ENCODE data around the gene EPHB2.

The EPHB2 gene

GRCh38 chr1:22804969-22805671 is 94.5 kb downstream of the EPHB2 start:
- DNase-seq: no peak

DNA sequence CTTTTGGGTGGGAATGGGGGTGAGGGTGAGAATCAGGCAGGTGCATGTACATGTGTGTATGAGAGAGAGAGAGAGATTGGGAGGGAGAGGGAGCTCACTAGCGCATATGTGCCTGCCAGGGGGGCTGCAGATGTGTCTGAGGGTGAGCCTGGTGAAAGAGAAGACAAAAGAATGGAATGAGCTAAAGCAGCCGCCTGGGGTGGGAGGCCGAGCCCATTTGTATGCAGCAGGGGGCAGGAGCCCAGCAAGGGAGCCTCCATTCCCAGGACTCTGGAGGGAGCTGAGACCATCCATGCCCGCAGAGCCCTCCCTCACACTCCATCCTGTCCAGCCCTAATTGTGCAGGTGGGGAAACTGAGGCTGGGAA is 95.0 kb downstream of the EPHB2 start:
- DNase-seq: no peak

DNA sequence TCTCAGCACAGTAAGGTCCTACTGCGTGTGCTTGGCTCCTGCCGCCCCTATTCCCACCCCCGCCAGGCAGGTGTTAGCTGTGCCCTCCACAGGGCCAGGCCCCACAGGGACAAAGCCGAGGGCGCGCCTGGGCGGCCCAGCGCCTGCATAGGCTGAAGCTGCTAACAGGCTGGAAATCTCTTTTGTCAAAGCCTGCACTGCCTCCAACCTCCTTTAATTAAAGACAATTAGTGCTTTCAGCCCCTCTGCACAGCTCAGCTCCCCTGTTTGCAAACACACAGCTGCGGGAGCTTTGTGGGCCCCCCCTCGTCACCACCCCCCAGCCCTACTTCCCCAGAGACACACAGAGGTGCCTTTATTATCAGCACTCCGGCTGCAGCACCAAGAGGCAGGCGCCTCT is 95.9 kb downstream of the EPHB2 start:
- DNase-seq: no peak

DNA sequence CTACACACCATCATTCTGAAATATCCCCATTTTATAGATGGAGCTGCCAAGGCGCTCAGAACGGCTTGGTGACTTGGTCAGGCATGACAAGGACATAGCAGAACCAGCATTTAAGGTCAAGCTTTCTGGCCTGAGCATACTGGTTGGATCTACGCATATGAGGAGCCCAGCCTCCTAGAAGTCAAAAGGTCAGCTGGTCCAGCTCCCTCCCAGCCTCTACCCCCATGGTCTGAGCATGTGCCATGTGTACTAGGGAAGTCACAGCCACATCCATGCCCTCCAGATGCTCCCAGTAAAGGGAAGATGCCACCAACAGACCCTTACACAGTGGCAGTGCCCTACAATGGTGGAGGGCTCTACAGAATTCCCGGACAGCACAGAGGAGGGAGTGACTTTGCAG is 96.7 kb downstream of the EPHB2 start:
- no peak for DNase-seq

DNA sequence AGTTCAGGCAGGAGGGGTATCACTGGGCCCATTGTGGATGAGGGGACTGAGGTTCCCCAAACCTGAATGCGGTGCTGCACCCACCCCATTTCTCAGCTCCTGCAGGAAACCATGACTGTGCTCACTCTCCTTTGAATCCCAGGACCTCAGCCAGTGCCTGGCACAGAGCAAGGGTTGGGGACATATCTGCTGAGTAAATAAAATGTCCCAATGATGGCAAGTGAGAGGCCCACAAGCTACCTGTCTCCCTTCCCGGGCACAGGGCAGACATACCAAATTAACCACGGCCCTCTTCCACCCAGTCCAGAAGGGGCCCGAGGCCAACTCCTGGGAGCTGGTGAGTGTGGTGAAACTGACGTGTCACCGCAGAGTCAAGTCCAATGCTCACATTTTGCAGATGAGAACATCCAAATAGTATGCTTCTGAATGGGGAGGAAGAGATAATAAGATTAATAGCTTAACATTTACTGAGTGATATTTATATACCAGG is 97.6 kb downstream of the EPHB2 start:
- DNase-seq: no peak

DNA sequence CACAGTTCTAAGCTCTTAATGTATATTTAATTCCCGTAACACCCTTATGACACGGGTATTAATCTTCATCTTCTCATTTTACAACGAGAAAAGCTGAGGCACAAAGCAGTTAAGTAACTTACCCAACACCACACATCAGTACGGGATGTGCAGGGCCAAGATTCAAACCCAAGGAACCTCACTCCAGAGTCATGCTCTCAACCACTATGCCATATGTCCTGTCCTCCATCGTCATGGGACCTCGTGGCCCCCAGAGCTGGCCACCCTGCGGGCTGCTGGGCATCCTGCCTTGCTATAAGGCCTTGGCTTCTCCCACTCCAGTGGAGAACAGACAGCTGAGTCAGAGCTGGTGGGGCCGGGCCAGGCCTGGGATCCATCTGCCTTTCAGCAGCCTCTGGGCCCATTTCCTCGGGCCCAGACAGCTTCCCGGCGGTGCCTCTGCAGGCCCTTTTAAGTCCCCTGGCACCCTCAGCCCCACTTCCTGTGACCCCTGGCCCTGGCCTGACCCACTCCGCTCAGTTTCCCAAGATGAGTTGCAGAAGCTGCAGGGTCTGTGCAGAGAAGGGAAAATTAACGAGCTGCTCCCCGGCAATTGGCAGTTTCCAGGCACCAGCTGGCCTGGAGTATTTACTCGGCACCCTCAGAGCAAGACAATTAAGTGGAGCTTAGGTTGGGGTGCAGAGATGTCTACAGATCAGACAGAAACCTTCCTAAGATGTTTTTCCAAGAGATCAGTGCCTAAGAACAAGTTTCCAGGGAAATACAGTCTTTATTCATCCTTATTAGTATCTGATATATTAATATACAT is 98.2 kb downstream of the EPHB2 start:
- peak; percentile 9 for DNase-seq

DNA sequence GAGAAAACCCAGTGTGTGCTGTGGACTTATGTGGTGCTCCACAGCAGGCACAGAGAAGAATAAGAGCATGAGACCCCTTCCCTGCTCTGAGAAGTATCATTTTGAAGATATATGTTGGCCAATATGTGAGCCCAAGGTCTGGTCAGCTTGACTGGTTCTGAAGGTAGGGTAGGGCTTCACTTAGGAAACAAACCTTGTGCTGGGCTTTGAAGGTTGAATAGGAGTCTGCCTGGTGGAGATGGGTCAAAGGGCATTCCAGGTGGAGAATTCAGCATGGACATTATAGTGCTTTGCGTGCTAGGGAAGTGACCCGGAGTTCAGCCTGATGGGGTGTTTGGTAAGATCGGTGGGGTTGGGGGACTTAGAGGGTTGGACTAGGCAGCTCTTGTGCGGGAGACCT is 99.1 kb downstream of the EPHB2 start:
- no peak for DNase-seq

DNA sequence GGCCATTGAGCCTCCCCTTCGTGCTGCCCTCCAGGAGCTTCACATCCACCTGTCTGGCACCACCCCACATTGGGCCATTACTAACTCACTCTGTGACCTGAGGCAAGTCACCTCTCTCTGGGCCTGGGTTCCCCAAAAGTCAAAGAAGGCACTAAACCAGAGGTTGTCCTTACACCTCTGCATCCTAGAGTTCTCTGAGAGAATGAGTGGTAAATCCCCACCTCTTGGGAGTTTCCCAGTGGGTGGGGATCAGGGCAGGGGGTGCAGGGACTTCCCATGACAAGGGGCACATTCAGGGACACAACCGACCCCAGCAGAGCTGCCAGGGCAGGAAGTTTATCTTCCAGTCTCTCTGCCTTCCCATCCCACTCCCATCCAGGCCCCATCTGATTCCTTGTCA is 99.7 kb downstream of the EPHB2 start:
- no peak for DNase-seq

GRCh38 chr1:22812092-22812880 is 101.6 kb downstream of the EPHB2 start:
- no peak for DNase-seq

GRCh38 chr1:22812993-22813790 is 102.6 kb downstream of the EPHB2 start:
- no peak for DNase-seq

GRCh38 chr1:22814176-22815042 is 103.8 kb downstream of the EPHB2 start:
- no peak for DNase-seq

DNA sequence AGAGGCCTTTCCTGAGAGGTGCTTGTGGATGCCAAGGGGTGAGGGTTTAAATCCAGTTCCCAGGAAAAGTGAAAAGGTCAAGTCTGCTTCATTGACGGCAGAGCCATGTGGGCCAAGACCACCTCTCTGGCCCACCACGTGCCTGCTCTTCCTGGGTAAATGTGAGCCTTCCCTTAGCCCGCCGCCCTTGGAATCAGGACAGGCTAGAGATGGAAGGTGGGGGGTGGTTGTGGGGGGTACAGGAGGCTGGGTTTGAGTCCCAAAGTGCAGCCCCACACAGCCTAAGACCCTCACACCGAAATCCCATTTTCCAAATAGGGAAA is 104.4 kb downstream of the EPHB2 start:
- no peak for DNase-seq

DNA sequence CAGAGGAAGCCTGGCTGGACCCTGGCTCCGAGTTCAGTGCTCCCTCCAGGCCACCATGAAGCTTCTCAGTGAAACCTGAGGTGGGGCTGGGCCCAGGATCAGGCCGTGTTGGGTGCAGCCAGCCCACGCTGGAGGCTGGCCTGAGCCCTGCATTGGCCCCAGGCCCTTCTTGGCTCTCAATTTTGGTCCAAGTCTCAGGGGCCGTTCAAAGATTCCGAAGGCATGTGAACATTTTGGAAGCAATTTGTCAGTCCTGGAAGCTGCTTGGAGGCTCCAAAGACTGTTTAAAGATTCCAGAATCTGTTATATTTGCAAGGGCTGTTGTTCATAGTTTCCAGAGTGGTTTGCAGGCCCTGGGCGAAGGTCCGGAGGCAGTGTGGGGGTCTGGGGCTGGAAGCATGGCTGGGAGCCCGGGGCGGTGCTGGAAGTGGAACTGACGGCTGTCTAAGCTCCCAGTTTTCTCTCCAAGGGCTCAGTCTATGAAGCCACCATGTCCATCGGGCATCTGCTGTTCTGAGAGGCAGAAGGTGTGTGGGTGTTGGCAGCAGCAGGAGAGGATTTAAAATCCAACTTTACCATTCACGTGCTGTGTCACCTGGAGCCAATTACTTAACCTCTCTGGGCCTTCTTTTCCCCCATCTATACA is 104.9 kb downstream of the EPHB2 start:
- DNase-seq: no peak

GRCh38 chr1:22816067-22816775 is 105.6 kb downstream of the EPHB2 start:
- no peak for DNase-seq

GRCh38 chr1:22816803-22817202 is 106.2 kb downstream of the EPHB2 start:
- DNase-seq: no peak

DNA sequence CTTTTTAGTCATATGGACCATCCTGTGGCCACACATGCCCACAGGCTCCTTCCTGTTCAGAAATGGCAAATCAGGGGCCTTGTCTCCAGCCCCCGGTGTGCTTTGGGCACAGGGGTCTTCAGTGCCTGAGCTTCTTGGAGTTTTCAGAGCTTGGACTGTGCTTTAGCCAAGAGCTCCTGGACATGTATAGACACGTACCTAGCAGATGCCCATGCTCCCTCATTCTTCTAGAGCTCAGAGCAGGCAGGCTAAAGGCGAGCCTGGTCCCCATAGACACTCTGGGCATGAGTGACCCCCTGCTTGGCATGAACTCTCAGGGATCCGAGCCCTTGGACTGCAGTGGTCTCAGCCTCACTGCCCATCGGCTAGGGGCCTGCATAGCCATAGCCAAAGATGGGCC is 106.8 kb downstream of the EPHB2 start:
- DNase-seq: no peak

- no peak for DNase-seq
Observed at GRCh38 chr1:22818061-22818770, 107.6 kb downstream of the EPHB2 start.

DNA sequence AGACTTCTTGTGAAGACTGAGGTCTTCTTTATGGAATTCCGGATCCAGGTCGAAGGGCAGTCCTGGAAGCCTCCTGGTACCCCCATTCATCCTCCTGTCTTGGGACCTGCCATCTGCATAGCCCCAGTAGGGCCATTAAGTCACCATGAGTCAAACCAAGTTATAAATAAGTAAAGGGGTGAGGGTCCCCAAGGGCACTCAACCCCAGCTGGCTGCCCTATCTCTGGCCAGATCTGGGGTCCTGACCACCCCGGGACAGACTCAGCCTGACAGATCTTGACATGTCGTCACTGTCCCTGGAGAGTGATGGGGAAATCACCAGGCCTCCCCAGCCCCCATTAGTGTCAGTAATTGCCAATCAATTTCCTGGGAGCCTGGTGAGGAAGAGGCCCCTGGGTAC is 108.7 kb downstream of the EPHB2 start:
- no peak for DNase-seq

DNA sequence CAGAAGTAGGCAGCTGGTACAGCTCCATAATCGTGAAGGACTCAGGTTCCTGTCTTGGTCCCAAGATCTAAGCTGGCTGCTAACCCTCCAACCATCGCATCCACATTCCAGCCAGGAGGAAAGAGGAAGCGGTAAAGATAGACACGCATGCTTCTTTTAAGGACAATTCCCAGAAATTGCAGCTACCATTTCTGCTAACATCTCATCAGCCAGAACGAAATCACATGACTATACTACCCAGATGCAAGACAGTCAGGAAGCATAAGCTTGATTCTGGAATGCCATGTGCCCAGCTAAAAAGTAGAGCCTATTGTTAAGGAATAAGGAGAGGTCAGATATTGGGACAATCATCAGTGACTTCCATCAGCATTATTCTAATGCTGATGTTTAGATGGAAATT is 110.4 kb downstream of the EPHB2 start:
- DNase-seq: no peak

DNA sequence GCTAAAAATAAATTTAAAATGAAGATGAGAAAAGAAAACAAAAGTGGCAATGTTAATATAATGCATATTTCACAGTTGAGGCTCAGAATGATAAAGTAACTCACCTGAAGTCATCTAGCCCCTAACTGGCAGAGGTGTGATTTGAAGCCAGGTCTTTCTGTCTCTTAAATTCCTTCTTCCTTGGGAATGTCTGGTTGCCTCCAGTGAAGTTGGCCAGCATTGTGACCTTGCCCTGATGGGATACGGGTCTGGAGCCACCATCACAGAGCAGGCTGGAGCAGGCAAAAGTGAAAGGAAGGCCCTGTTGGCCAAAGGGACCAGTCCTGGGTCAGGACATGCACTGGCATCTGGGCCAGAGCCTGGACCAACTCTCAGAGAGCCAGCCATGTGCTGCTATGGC is 111.7 kb downstream of the EPHB2 start:
- DNase-seq: no peak

All from GOT3 (cell line).